Femur (tissue), 1 donor: ENCODE results near the gene TYW1B.
"Not testable (repeated sequence)": the region's sequence is repeated elsewhere in the genome, so short reads cannot be mapped to it uniquely, and the experiment has no call there.

Experiments used
- DNase-seq: peaks from one replicate; pipeline ENCODE4 v3.0.0-alpha.2; 2017

Gene TYW1B

GRCh38 chr7:72753781-72754180 lies 74.2 kb downstream of the TYW1B start:
- no peak for DNase-seq

GRCh38 chr7:72753229-72753628 lies 74.8 kb downstream of the TYW1B start:
- not testable (repeated sequence) for DNase-seq

- no peak for DNase-seq
These were observed 76.0 kb downstream of the TYW1B start for GRCh38 chr7:72751978-72752377.

GRCh38 chr7:72751378-72751777 lies 76.6 kb downstream of the TYW1B start:
- no peak for DNase-seq

- DNase-seq: not testable (repeated sequence)
These were observed 79.4 kb downstream of the TYW1B start for GRCh38 chr7:72748649-72749048.

GRCh38 chr7:72744244-72744926 lies 83.6 kb downstream of the TYW1B start:
- peak; percentile 27 for DNase-seq

GRCh38 chr7:72743801-72744200 lies 84.2 kb downstream of the TYW1B start:
- not testable (repeated sequence) for DNase-seq

GRCh38 chr7:72739716-72740115 lies 88.3 kb downstream of the TYW1B start:
- DNase-seq: not testable (repeated sequence)

GRCh38 chr7:72735855-72736254 lies 92.1 kb downstream of the TYW1B start:
- not testable (repeated sequence) for DNase-seq

GRCh38 chr7:72730815-72731214 lies 97.2 kb downstream of the TYW1B start:
- DNase-seq: not testable (repeated sequence)

- DNase-seq: not testable (repeated sequence)
These were observed 97.6 kb downstream of the TYW1B start for GRCh38 chr7:72730384-72730783.

- DNase-seq: not testable (repeated sequence)
These were observed 98.9 kb downstream of the TYW1B start for GRCh38 chr7:72729130-72729529.

- DNase-seq: not testable (repeated sequence)
These were observed 105.3 kb downstream of the TYW1B start for GRCh38 chr7:72722694-72723093.

- DNase-seq: not testable (repeated sequence)
These were observed 107.1 kb downstream of the TYW1B start for GRCh38 chr7:72720890-72721289.

- not testable (repeated sequence) for DNase-seq
These were observed 110.7 kb downstream of the TYW1B start for GRCh38 chr7:72717252-72717774.

GRCh38 chr7:72711927-72712326 lies 116.1 kb downstream of the TYW1B start:
- not testable (repeated sequence) for DNase-seq

GRCh38 chr7:72710983-72711382 lies 117.0 kb downstream of the TYW1B start:
- DNase-seq: no peak

GRCh38 chr7:72709909-72710308 lies 118.1 kb downstream of the TYW1B start:
- DNase-seq: no peak

- DNase-seq: not testable (repeated sequence)
These were observed 119.5 kb downstream of the TYW1B start for GRCh38 chr7:72708371-72709050.

GRCh38 chr7:72706521-72706920 lies 121.5 kb downstream of the TYW1B start:
- no peak for DNase-seq

GRCh38 chr7:72705693-72706092 lies 122.3 kb downstream of the TYW1B start:
- DNase-seq: not testable (repeated sequence)

- DNase-seq: no peak
These were observed 123.1 kb downstream of the TYW1B start for GRCh38 chr7:72704894-72705293.

- DNase-seq: not testable (repeated sequence)
These were observed 127.5 kb downstream of the TYW1B start for GRCh38 chr7:72700548-72700947.

GRCh38 chr7:72697066-72697465 lies 130.9 kb downstream of the TYW1B start:
- not testable (repeated sequence) for DNase-seq
